WTC11 (cell line): ENCODE data around the gene SH2D3C. TPM values are rescaled to one million over a fixed set of nuclear protein-coding genes. Genes with fewer than 3 reads are reported as not detected.

ENCODE experiments used
- ATAC-seq: fragments of 200-7000 bp; cut with Tn5 transposase; 2 replicates; pipeline ENCODE4 v1.10.0; 2021; ENCODE audit warnings: mild to moderate bottlenecking, moderate library complexity
- CTCF ChIA-PET: fragments of 300-600 bp; sonication (Branson Sonifier 250); formaldehyde crosslinking; loops from one replicate; lab custom pipeline; 2021; ENCODE audit warnings: antibody characterized with exemption; lab: Charles Lee
- POLR2A ChIA-PET: fragments of 350-600 bp; sonication (Branson Sonifier 250); formaldehyde crosslinking; loops from one replicate; lab custom pipeline; 2021; ENCODE audit warnings: antibody characterized with exemption; lab: Charles Lee
- DNase-seq: peaks from one replicate; pipeline ENCODE4 v3.0.0; 2021; ENCODE audit warnings: low spot score
- H3K27ac Mint-ChIP-seq: 2 replicates; pipeline ENCODE4 v1.8.0; 2021; ENCODE audit warnings: mixed read lengths
- H3K27me3 Mint-ChIP-seq: 2 replicates; pipeline ENCODE4 v1.8.0; 2021; ENCODE audit warnings: low read depth, mild to moderate bottlenecking, moderate library complexity, mixed read lengths
- H3K36me3 Mint-ChIP-seq: 2 replicates; pipeline ENCODE4 v1.8.0; 2021; ENCODE audit warnings: mixed read lengths
- H3K4me1 Mint-ChIP-seq: 2 replicates; pipeline ENCODE4 v1.8.0; 2022; ENCODE audit warnings: mixed read lengths
- H3K4me3 Mint-ChIP-seq: 2 replicates; pipeline ENCODE4 v1.8.0; 2021; ENCODE audit warnings: mild to moderate bottlenecking, moderate library complexity, mixed read lengths
- H3K9me3 Mint-ChIP-seq: 2 replicates; pipeline ENCODE4 v1.8.0; 2021; ENCODE audit warnings: mixed read lengths
- ATF1 ChIP-seq: sonication (generic); formaldehyde crosslinking; IDR thresholded peaks from 2 replicates; pipeline ENCODE4 v1.8.1; 2023; ENCODE audit warnings: mild to moderate bottlenecking, moderate library complexity, missing genetic modification reagents
- ATF2 ChIP-seq: sonication (generic); formaldehyde crosslinking; IDR thresholded peaks from 2 replicates; pipeline ENCODE4 v1.8.1; 2022; ENCODE audit warnings: low read depth, missing genetic modification reagents, borderline replicate concordance
- E2F4 ChIP-seq: sonication (generic); formaldehyde crosslinking; IDR thresholded peaks from 2 replicates; pipeline ENCODE4 v1.8.1; 2022; ENCODE audit warnings: low read depth, mild to moderate bottlenecking, moderate library complexity, missing genetic modification reagents, borderline replicate concordance
- EMX1 ChIP-seq: fragments of 250-450 bp; sonication (Bioruptor Pico); IDR thresholded peaks from 2 replicates; pipeline ENCODE4 v1.8.0; 2021; ENCODE audit warnings: mild to moderate bottlenecking
- ETV6 ChIP-seq: sonication (generic); formaldehyde crosslinking; IDR thresholded peaks from 2 replicates; pipeline ENCODE4 v1.8.1; 2022; ENCODE audit warnings: mild to moderate bottlenecking, missing genetic modification reagents
- FOXK1 ChIP-seq: sonication (generic); formaldehyde crosslinking; IDR thresholded peaks from 2 replicates; pipeline ENCODE4 v1.8.0; 2022; ENCODE audit warnings: mild to moderate bottlenecking, moderate library complexity, missing genetic modification reagents
- GTF2I ChIP-seq: fragments of 250-450 bp; sonication (Bioruptor Pico); conservative IDR thresholded peaks from 2 replicates; pipeline ENCODE4 v1.4.0; 2021; ENCODE audit warnings: mild to moderate bottlenecking
- HMGA2 ChIP-seq: fragments of 250-450 bp; sonication (Bioruptor Pico); IDR thresholded peaks from 2 replicates; pipeline ENCODE4 v1.4.0; 2021; ENCODE audit warnings: mild to moderate bottlenecking, moderate library complexity
- IRF2 ChIP-seq: sonication (generic); formaldehyde crosslinking; IDR thresholded peaks from 2 replicates; pipeline ENCODE4 v1.8.0; 2022; ENCODE audit warnings: low read depth, missing genetic modification reagents, borderline replicate concordance
- MXD4 ChIP-seq: fragments of 250-450 bp; sonication (Bioruptor Pico); IDR thresholded peaks from 2 replicates; pipeline ENCODE4 v1.8.0; 2021; ENCODE audit warnings: mild to moderate bottlenecking, moderate library complexity, borderline replicate concordance
- NFATC4 ChIP-seq: fragments of 250-450 bp; sonication (Bioruptor Pico); IDR thresholded peaks from 2 replicates; pipeline ENCODE4 v1.9.0; 2021; ENCODE audit warnings: mild to moderate bottlenecking
- NFE2L1 ChIP-seq: sonication (generic); formaldehyde crosslinking; IDR thresholded peaks from 2 replicates; pipeline ENCODE4 v1.8.1; 2023; ENCODE audit warnings: missing genetic modification reagents
- NR2C2 ChIP-seq: sonication (generic); formaldehyde crosslinking; IDR thresholded peaks from 2 replicates; pipeline ENCODE4 v1.8.0; 2022; ENCODE audit warnings: mild to moderate bottlenecking, missing genetic modification reagents
- SMAD3 ChIP-seq: sonication (generic); formaldehyde crosslinking; IDR thresholded peaks from 2 replicates; pipeline ENCODE4 v1.8.0; 2022; ENCODE audit warnings: missing genetic modification reagents, mild to moderate bottlenecking, borderline replicate concordance
- ZNF138 ChIP-seq: sonication (generic); formaldehyde crosslinking; conservative IDR thresholded peaks from 2 replicates; pipeline ENCODE4 v1.8.1; 2022; ENCODE audit warnings: mild to moderate bottlenecking, moderate library complexity, missing genetic modification reagents
- ZNF219 ChIP-seq: sonication (generic); formaldehyde crosslinking; IDR thresholded peaks from 2 replicates; pipeline ENCODE4 v1.8.0; 2023; ENCODE audit warnings: missing genetic modification reagents, mild to moderate bottlenecking, borderline replicate concordance
- ZNF317 ChIP-seq: sonication (generic); formaldehyde crosslinking; IDR thresholded peaks from 2 replicates; pipeline ENCODE4 v1.8.1; 2023; ENCODE audit warnings: low read depth, mild to moderate bottlenecking, moderate library complexity, missing genetic modification reagents, borderline replicate concordance
- ZNF423 ChIP-seq: fragments of 250-450 bp; sonication (Bioruptor Pico); IDR thresholded peaks from 2 replicates; pipeline ENCODE4 v2.1.2; 2022; ENCODE audit warnings: mild to moderate bottlenecking, moderate library complexity
- ZNF671 ChIP-seq: fragments of 250-450 bp; sonication (Bioruptor Pico); IDR thresholded peaks from 2 replicates; pipeline ENCODE4 v1.8.0; 2021; ENCODE audit warnings: mild to moderate bottlenecking
- ZSCAN18 ChIP-seq: fragments of 250-450 bp; sonication (Bioruptor Pico); IDR thresholded peaks from 2 replicates; pipeline ENCODE4 v2.1.2; 2022; ENCODE audit warnings: mild to moderate bottlenecking, moderate library complexity
- total RNA-seq: library from RNA; stranded (reverse); gene quantifications from 3 replicates; pipeline ENCODE4 v1.2.3, GENCODE V29; 2021
- TF ChIP-seq, protein P1 (sequence below): fragments of 250-450 bp; sonication (Bioruptor Pico); IDR thresholded peaks from 2 replicates; pipeline ENCODE4 v1.9.0; 2021; ENCODE audit warnings: mild to moderate bottlenecking
- TF ChIP-seq, protein P2 (sequence below): sonication (generic); formaldehyde crosslinking; IDR thresholded peaks from 2 replicates; pipeline ENCODE4 v1.8.0; 2022; ENCODE audit warnings: missing genetic modification reagents

SH2D3C gene
- total RNA-seq, 1 experiment from 2014 or later = 5.4 TPM

GRCh38 chr9:127693697-127694096 lies 84.8 kb downstream of the SH2D3C start:
- Mint-ChIP-seq H3K9me3 (peaks cover 6% of the 10 kb centered on the region), H3K4me3 (no peak overlapping the region), H3K27me3 (no peaks in the 10 kb centered on the region; the same call in 1 of the 2 replicates), H3K36me3 (peaks cover 22% of the 10 kb centered on the region), H3K4me1 (no peaks in the 10 kb centered on the region), H3K27ac (no peak overlapping the region)
- ChIA-PET CTCF (no interaction called here), POLR2A (no interaction called here)
- no peak for TF ChIP-seq ZSCAN18
- no peak for TF ChIP-seq SMAD3 (CRISPR knock-in tag)
- TF ChIP-seq NFATC4 = no peak
- no peak for TF ChIP-seq E2F4 (CRISPR knock-in tag)
- no peak for TF ChIP-seq ATF1 (CRISPR knock-in tag)
- TF ChIP-seq, protein P1, sequence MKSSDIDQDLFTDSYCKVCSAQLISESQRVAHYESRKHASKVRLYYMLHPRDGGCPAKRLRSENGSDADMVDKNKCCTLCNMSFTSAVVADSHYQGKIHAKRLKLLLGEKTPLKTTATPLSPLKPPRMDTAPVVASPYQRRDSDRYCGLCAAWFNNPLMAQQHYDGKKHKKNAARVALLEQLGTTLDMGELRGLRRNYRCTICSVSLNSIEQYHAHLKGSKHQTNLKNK (CRISPR knock-in tag) = no peak
- TF ChIP-seq ZNF317 = no peak
- TF ChIP-seq MXD4 (CRISPR knock-in tag) = no peak
- no peak for TF ChIP-seq IRF2 (CRISPR knock-in tag)
- no peak for TF ChIP-seq FOXK1 (CRISPR knock-in tag)
- TF ChIP-seq ZNF671 (CRISPR knock-in tag) = no peak
- no peak for TF ChIP-seq NR2C2
- no peak for TF ChIP-seq ETV6
- TF ChIP-seq, protein P2, sequence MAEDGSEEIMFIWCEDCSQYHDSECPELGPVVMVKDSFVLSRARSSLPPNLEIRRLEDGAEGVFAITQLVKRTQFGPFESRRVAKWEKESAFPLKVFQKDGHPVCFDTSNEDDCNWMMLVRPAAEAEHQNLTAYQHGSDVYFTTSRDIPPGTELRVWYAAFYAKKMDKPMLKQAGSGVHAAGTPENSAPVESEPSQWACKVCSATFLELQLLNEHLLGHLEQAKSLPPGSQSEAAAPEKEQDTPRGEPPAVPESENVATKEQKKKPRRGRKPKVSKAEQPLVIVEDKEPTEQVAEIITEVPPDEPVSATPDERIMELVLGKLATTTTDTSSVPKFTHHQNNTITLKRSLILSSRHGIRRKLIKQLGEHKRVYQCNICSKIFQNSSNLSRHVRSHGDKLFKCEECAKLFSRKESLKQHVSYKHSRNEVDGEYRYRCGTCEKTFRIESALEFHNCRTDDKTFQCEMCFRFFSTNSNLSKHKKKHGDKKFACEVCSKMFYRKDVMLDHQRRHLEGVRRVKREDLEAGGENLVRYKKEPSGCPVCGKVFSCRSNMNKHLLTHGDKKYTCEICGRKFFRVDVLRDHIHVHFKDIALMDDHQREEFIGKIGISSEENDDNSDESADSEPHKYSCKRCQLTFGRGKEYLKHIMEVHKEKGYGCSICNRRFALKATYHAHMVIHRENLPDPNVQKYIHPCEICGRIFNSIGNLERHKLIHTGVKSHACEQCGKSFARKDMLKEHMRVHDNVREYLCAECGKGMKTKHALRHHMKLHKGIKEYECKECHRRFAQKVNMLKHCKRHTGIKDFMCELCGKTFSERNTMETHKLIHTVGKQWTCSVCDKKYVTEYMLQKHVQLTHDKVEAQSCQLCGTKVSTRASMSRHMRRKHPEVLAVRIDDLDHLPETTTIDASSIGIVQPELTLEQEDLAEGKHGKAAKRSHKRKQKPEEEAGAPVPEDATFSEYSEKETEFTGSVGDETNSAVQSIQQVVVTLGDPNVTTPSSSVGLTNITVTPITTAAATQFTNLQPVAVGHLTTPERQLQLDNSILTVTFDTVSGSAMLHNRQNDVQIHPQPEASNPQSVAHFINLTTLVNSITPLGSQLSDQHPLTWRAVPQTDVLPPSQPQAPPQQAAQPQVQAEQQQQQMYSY (CRISPR knock-in tag) = no peak
- TF ChIP-seq HMGA2 (CRISPR knock-in tag) = no peak
- no peak for TF ChIP-seq ZNF423
- TF ChIP-seq EMX1 (CRISPR knock-in tag) = no peak
- TF ChIP-seq NFE2L1 (CRISPR knock-in tag) = no peak
- no peak for TF ChIP-seq ZNF138 (CRISPR knock-in tag)
- no peak for TF ChIP-seq ATF2 (CRISPR knock-in tag)
- DNase-seq = no peak
- no peak for ATAC-seq

GRCh38 chr9:127693143-127693542 lies 85.3 kb downstream of the SH2D3C start:
- TF ChIP-seq ZNF219 (CRISPR knock-in tag) = no peak
- no peak for TF ChIP-seq GTF2I (CRISPR knock-in tag)
- Mint-ChIP-seq H3K27ac (no peak overlapping the region), H3K36me3 (peaks cover 24% of the 10 kb centered on the region), H3K4me1 (no peaks in the 10 kb centered on the region), H3K9me3 (peaks cover 6% of the 10 kb centered on the region), H3K4me3 (no peak overlapping the region), H3K27me3 (no peaks in the 10 kb centered on the region; the same call in 1 of the 2 replicates)
- ChIA-PET CTCF (interaction anchor here (0.7 kb wide), 1 partner anchor 587 kb away, joined by 3 read pairs; no protein-coding TSS in a partner anchor), POLR2A (no interaction called here)
- no peak for ATAC-seq
- no peak for DNase-seq
